ENCODE results near the gene NFATC3.

DNA sequence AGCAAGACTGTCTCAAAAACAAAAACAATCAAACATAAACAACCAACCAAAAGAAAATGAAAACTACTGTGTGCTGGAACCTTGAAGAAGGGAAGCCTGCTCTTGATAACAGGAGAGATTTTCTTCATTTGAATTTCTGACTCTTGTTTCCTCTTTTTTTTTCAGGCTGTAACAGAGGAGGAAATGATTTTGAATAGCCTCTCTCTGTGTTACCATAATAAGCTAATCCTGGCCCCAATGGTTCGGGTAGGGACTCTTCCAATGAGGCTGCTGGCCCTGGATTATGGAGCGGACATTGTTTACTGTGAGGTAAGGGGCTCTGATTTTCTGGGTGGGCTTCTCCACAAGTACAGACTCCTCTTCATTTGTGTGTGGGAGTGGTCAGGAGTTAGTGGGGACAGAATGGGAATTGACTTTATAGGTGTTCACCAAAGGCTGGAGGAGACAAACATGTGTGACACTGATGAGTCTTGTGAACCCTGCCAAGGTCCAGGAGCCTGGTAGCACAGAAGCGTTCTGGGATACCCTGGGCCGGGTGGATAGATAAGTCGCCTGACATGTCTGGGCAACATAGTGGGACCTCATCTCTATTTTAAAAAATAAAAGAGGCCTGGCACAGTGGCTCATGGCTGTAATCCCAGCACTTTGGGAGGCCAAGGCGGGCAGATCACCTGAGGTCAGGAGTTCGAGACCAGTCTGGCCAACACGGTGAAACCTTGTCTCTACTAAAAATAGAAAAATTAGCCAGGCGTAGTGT lies 47.2 kb upstream of the NFATC3 start:
- TF ChIP-seq POLR2A (IDR thresholded peaks at IDR 0.05) = no peak
- TF ChIP-seq POLR2AphosphoS5 (IDR thresholded peaks at IDR 0.05) = no peak

Measured in spleen (tissue), 3 donors.